Measurements from ENCODE around the gene CMTM1. TPM values are rescaled to one million over a fixed set of nuclear protein-coding genes. Genes with fewer than 3 reads are reported as not detected.

Gene CMTM1
- total RNA-seq, 2 experiments from 2014 or later, result 16.6 to 17.8 TPM

GRCh38 chr16:66523861-66524354, 42.3 kb upstream of the CMTM1 start:
- H3K27me3 Mint-ChIP-seq, result no peaks in the 10 kb centered on the region
- peaks cover 93% of the 10 kb centered on the region for H3K4me1 Mint-ChIP-seq
- H3K27ac Mint-ChIP-seq, result peak overlapping the region; percentile 95
- peak; percentile 67 for DNase-seq
- peaks cover 26% of the 10 kb centered on the region for H3K36me3 Mint-ChIP-seq (ENCODE audit: low read depth)
- ChIA-PET CTCF (interaction anchor here (0.7 to 4.0 kb wide), 13 partner anchors 8 to 127 kb away, joined by 3 to 36 read pairs (median 5); partner anchors contain the start of gene CKLF), POLR2A (interaction anchor here (0.8 to 11.0 kb wide), 9 partner anchors 13 to 84 kb away, joined by 3 to 286 read pairs (median 5); partner anchors contain the start of genes CKLF, CMTM3 and TK2)
- peak overlapping the region; percentile 54 for H3K4me3 Mint-ChIP-seq
- H3K9me3 Mint-ChIP-seq, result no peaks in the 10 kb centered on the region

DNA sequence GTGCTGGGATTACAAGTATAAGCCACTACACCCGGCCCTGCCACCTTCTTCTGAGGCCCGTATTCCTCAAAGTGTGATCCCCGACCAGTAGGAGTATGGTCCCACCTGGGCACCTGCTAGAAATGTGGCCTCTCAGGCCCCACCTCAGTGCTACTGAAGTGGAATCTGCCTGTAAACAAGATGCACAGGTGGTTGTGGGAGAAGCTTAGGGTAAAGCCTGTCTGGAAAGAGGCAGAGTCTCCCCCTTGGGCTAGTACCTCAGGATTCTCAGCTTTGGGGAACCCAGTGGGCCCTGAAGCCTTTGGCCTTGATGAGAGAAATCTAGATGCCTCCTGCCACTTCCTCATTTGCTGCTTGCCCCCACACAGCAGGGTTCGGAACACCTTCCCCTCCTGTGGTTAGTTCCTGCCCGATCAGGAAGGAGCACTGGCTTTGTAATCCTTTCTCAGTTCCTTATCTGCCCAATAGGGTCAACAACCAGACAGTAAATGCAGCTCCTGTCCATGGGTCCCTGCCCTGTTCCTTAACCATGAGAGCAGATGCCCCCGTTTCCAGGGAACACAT, 41.6 kb upstream of the CMTM1 start:
- no peak overlapping the region for H3K4me3 Mint-ChIP-seq
- peak; percentile 50 for DNase-seq
- peaks cover 90% of the 10 kb centered on the region for H3K4me1 Mint-ChIP-seq
- ChIA-PET CTCF (interaction anchor here (0.7 to 2.9 kb wide), 9 partner anchors 9 to 84 kb away, joined by 3 to 17 read pairs (median 4); partner anchors contain the start of gene CKLF), POLR2A (interaction anchor here (0.9 to 11.0 kb wide), 9 partner anchors 9 to 79 kb away, joined by 3 to 286 read pairs (median 6); partner anchors contain the start of genes CKLF, CMTM3 and TK2)
- H3K27me3 Mint-ChIP-seq, result no peaks in the 10 kb centered on the region
- peaks cover 26% of the 10 kb centered on the region for H3K36me3 Mint-ChIP-seq (ENCODE audit: low read depth)
- peak overlapping the region; percentile 95 for H3K27ac Mint-ChIP-seq
- H3K9me3 Mint-ChIP-seq, result no peaks in the 10 kb centered on the region

DNA sequence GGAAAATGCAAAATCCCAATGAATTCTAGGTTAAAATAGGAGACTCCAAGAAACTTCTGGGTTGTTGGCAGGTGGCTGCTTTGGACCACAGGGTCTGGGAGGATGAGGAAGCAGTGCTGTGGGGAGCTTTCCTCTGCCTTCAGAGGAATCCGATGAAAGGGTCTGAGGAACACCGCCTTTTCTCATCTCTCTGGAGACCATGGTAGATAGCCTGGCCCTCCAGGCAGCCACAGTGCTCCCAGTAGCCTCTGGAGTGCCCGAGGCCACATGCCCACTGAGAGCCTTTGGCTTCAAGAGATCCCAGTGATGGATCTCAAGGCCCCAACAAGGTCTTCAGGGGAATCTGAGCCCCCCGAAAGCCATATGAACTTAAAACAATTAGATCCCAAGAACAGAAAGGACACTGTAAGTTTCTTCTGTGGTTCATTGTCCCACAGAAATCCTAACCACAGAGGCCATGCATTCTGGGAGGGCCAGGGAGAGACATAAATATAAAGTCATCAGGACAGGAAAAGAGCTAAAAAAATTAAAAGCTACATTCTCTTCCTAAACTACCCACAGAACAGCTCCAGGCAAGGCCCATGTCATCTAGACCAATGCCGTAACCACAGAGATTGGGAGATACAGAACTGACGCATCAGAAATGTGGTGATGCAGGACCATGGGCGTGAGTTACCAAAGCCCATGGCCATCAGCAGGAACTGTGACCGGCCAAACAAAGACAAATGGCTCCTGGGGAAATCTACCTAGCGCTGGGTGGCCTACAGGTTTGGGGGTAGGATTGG, 40.7 kb upstream of the CMTM1 start:
- Mint-ChIP-seq H3K27ac (peak overlapping the region; percentile 75), H3K9me3 (no peaks in the 10 kb centered on the region), H3K27me3 (no peaks in the 10 kb centered on the region), H3K36me3 (ENCODE audit: low read depth) (peaks cover 34% of the 10 kb centered on the region), H3K4me3 (no peak overlapping the region), H3K4me1 (peaks cover 83% of the 10 kb centered on the region)
- DNase-seq, result no peak
- POLR2A ChIA-PET, result interaction anchor here (1.0 to 11.0 kb wide), 5 partner anchors 8 to 78 kb away, joined by 3 to 286 read pairs (median 4); partner anchors contain the start of genes CKLF and TK2
- CTCF ChIA-PET, result interaction anchor here (0.8 to 2.7 kb wide), 9 partner anchors 10 to 83 kb away, joined by 3 to 12 read pairs (median 4); partner anchors contain the start of gene CKLF

DNA sequence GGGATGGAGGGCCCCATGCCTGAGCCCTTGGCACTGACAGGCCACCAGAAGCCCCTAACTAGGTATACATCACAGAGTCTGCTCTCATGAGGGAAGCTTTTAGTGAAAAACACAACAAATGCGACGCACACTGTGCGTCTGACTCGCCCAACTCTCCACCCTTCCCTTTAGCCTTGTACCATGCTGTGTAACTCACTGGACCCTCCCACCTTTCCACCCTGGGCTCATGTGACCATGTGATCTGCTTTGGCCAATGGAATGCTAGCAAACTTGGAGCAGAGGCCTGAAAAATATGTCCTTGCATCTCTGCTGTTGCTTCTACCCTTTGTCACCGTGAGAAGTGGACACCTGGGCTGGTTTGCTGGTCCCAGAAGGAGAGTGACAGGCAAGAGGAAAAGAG, 37.9 kb upstream of the CMTM1 start:
- peaks cover 29% of the 10 kb centered on the region for H3K36me3 Mint-ChIP-seq (ENCODE audit: low read depth)
- no peaks in the 10 kb centered on the region for H3K27me3 Mint-ChIP-seq
- ChIA-PET CTCF (interaction anchor here (1.4 kb wide), 1 partner anchor 25 kb away, joined by 5 read pairs; the partner anchor contains the start of gene CKLF), POLR2A (interaction anchor here (11.0 kb wide), 1 partner anchor 22 kb away, joined by 286 read pairs; the partner anchor contains the start of genes CKLF and TK2)
- no peak overlapping the region for H3K27ac Mint-ChIP-seq
- peaks cover 56% of the 10 kb centered on the region for H3K4me1 Mint-ChIP-seq
- no peak overlapping the region for H3K4me3 Mint-ChIP-seq
- no peaks in the 10 kb centered on the region for H3K9me3 Mint-ChIP-seq
- DNase-seq, result no peak

GRCh38 chr16:66529475-66529874, 36.8 kb upstream of the CMTM1 start:
- POLR2A ChIA-PET, result interaction anchor here (11.0 kb wide), 1 partner anchor 21 kb away, joined by 286 read pairs; the partner anchor contains the start of genes CKLF and TK2
- Mint-ChIP-seq H3K4me1 (peaks cover 44% of the 10 kb centered on the region), H3K27me3 (no peaks in the 10 kb centered on the region), H3K9me3 (no peaks in the 10 kb centered on the region), H3K27ac (no peak overlapping the region), H3K4me3 (no peak overlapping the region), H3K36me3 (ENCODE audit: low read depth) (peaks cover 27% of the 10 kb centered on the region)
- CTCF ChIA-PET, result no interaction called here
- DNase-seq, result no peak

- POLR2A ChIA-PET, result no interaction called here
- no peak overlapping the region for H3K4me3 Mint-ChIP-seq
Measured at GRCh38 chr16:66534376-66534799, 31.9 kb upstream of the CMTM1 start.

GRCh38 chr16:66536525-66536924, 29.7 kb upstream of the CMTM1 start:
- Mint-ChIP-seq H3K27me3 (no peaks in the 10 kb centered on the region), H3K27ac (no peak overlapping the region), H3K4me3 (no peak overlapping the region), H3K9me3 (no peaks in the 10 kb centered on the region), H3K4me1 (peaks cover 18% of the 10 kb centered on the region), H3K36me3 (ENCODE audit: low read depth) (peaks cover 22% of the 10 kb centered on the region)
- CTCF ChIA-PET, result no interaction called here
- DNase-seq, result no peak
- POLR2A ChIA-PET, result interaction anchor here (1.0 kb wide), 2 partner anchors 13 to 14 kb away, joined by 3 read pairs; no protein-coding TSS in a partner anchor

More at GRCh38 chr16:66534376-66534799, 31.9 kb upstream of the CMTM1 start:
- Mint-ChIP-seq H3K27ac (no peak overlapping the region), H3K4me1 (peaks cover 13% of the 10 kb centered on the region), H3K9me3 (no peaks in the 10 kb centered on the region), H3K27me3 (no peaks in the 10 kb centered on the region), H3K36me3 (ENCODE audit: low read depth) (peaks cover 32% of the 10 kb centered on the region)
- CTCF ChIA-PET, result no interaction called here
- DNase-seq, result no peak

DNA sequence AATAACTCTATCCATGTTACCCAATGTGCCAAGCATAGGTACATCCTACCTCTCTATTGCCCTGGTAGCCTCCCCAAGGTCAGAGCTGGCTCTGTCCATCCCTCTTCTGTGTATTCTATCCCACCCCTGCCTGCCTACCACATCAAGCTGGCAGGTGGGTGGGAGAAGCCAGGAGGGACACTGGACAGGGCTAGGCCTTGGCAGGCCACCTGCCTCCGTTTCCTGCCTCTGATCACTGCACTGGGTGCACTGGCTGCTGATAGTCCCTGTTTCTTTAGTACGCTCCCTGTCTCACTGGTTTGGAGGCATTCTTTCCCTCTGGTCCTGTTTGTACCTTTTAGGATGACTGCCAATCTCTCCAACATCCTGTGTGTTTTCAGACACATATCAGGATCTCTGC, 29.0 kb upstream of the CMTM1 start:
- Mint-ChIP-seq H3K27me3 (no peaks in the 10 kb centered on the region), H3K9me3 (no peaks in the 10 kb centered on the region), H3K4me1 (peaks cover 18% of the 10 kb centered on the region), H3K4me3 (no peak overlapping the region), H3K27ac (no peak overlapping the region), H3K36me3 (ENCODE audit: low read depth) (peaks cover 22% of the 10 kb centered on the region)
- POLR2A ChIA-PET, result interaction anchor here (1.0 kb wide), 1 partner anchor 14 kb away, joined by 3 read pairs; no protein-coding TSS in a partner anchor
- DNase-seq, result no peak
- CTCF ChIA-PET, result interaction anchor here (0.7 kb wide), 1 partner anchor 11 kb away, joined by 3 read pairs; no protein-coding TSS in a partner anchor

DNA sequence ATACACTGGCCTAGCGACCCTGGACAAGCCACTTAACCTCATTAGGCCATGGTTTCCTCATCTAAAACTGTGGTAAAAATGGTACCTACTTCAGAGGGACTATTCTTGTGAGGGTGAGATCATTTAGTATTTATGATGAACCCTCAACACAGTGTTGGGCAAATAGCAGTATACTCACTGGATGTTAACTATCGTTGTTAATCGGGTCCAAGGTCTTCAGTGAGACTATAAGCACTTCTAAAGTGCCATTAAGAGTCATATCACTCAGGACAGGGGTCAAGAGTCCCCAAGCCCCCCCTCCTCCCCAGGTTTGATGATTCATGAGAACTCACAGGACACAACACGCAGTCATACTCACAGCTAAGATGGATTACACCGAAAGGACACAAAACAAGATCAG, 27.3 kb upstream of the CMTM1 start:
- ChIA-PET CTCF (interaction anchor here (1.0 kb wide), 1 partner anchor 13 kb away, joined by 4 read pairs; no protein-coding TSS in a partner anchor), POLR2A (interaction anchor here (1.6 to 6.3 kb wide), 3 partner anchors 9 to 16 kb away, joined by 4 to 36 read pairs (median 7); partner anchors contain the start of gene CKLF)
- Mint-ChIP-seq H3K4me1 (peaks cover 18% of the 10 kb centered on the region), H3K27me3 (no peaks in the 10 kb centered on the region), H3K36me3 (ENCODE audit: low read depth) (peaks cover 22% of the 10 kb centered on the region), H3K9me3 (no peaks in the 10 kb centered on the region), H3K27ac (no peak overlapping the region), H3K4me3 (no peak overlapping the region)
- no peak for DNase-seq

- H3K27ac Mint-ChIP-seq, result peak overlapping the region; percentile 42
- no peak for DNase-seq
- peaks cover 18% of the 10 kb centered on the region for H3K4me1 Mint-ChIP-seq
- CTCF ChIA-PET, result interaction anchor here (0.8 to 1.0 kb wide), 3 partner anchors 14 to 96 kb away, joined by 3 to 4 read pairs (median 3); no protein-coding TSS in a partner anchor
- POLR2A ChIA-PET, result interaction anchor here (0.6 to 6.3 kb wide), 5 partner anchors 8 to 71 kb away, joined by 3 to 36 read pairs (median 4); partner anchors contain the start of gene CKLF
- H3K4me3 Mint-ChIP-seq, result no peak overlapping the region
- no peaks in the 10 kb centered on the region for H3K9me3 Mint-ChIP-seq
- no peaks in the 10 kb centered on the region for H3K27me3 Mint-ChIP-seq
- peaks cover 20% of the 10 kb centered on the region for H3K36me3 Mint-ChIP-seq (ENCODE audit: low read depth)
Measured at GRCh38 chr16:66539623-66540469, 26.4 kb upstream of the CMTM1 start.

DNA sequence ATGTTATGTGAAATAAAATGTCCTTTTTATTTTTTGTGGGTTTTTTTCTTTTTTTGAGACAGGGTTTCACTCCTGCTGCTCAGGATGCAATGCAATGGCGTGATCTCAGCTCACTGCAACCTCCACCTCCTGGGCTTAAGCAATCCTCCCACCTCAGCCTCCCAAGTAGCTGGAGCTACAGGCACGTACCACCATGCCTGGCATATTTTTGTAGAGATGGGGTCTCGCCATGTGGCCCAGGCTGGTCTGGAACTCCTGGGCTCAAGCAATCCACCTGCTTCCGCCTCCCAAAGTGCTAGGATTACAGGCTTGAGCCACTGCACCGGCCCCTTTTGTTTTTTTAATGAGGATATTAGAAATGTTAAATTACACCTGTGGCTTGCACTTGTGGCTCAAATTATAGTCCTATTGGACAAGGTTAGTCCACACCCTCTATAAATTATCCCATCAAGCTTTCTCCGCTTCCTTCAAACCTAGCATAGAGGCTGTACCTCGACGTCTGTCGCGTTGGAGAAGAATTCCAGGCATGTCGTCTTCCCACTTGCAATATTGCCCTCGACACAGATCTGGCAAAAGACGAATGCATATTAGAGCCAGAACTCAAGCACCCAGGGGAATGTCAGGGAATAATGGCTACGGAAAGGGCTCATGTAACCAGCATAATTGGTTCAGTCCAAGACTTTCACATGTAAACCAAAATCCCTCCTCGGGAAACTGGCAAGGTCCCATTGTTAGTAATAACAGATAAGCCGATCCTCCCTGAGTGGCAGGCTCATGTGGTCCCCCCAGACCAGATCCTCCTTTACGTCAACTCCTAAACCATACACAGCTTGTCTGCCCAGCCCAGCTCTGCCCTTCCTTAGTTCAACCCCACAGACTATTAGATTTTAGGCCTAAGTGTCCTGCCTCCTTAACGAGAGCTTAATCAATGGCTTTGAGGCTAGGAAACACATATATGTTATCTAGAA, 24.6 kb upstream of the CMTM1 start:
- H3K4me1 Mint-ChIP-seq, result peaks cover 18% of the 10 kb centered on the region
- no peak for DNase-seq
- no peaks in the 10 kb centered on the region for H3K9me3 Mint-ChIP-seq
- H3K4me3 Mint-ChIP-seq, result no peak overlapping the region
- ChIA-PET POLR2A (interaction anchor here (1.1 to 6.3 kb wide), 2 partner anchors 11 to 21 kb away, joined by 3 to 36 read pairs; partner anchors contain the start of gene CKLF), CTCF (interaction anchor here (0.8 to 1.5 kb wide), 2 partner anchors 11 to 18 kb away, joined by 3 read pairs; partner anchors contain the start of gene CKLF)
- peaks cover 18% of the 10 kb centered on the region for H3K36me3 Mint-ChIP-seq (ENCODE audit: low read depth)
- H3K27ac Mint-ChIP-seq, result no peak overlapping the region
- H3K27me3 Mint-ChIP-seq, result no peaks in the 10 kb centered on the region
